Measurements from ENCODE around the gene NFIX. TPM values are rescaled to one million over a fixed set of nuclear protein-coding genes. Genes with fewer than 3 reads are reported as not detected.

The NFIX gene
- total and polyA plus RNA-seq, 12 donors: 16.8 to 162 (median 138) TPM

GRCh38 chr19:12991296-12991695 is 4.0 kb upstream of the NFIX start:
- Histone ChIP-seq H3K9me3 (no peaks in the 10 kb centered on the region), H3K27me3 (peaks cover 0 to 4% (median 0%) of the 10 kb centered on the region in 7 donors), H3K4me1 (peaks cover 0 to 6% (median under 1%) of the 10 kb centered on the region in 9 donors), H3K4me3 (no peak overlapping the region), H3K27ac (no peak overlapping the region), H3K36me3 (no peaks in the 10 kb centered on the region)
- TF ChIP-seq CTCF (IDR thresholded peaks at IDR 0.05): no peak
- DNase-seq: no peak
- ATAC-seq: no peak
- 96 to 97% methylated on average over 5 of the region's 5 CpGs for WGBS, 2 donors
- intact Hi-C loops (cut with DNase I): loop anchor here in 3 of 10 donors (5.0 to 10.0 kb wide), 4 partner anchors 36 to 96 kb away; no protein-coding TSS in a partner anchor

GRCh38 chr19:12992729-12993128 is 2.5 kb upstream of the NFIX start:
- TF ChIP-seq CTCF (IDR thresholded peaks at IDR 0.05): no peak
- intact Hi-C loops (cut with DNase I): loop anchor here in 3 of 10 donors (5.0 to 10.0 kb wide), 4 partner anchors 35 to 95 kb away; no protein-coding TSS in a partner anchor
- Histone ChIP-seq H3K36me3 (no peaks in the 10 kb centered on the region), H3K4me1 (peaks cover 9 to 20% (median 15%) of the 10 kb centered on the region in 9 donors), H3K4me3 (no peak overlapping the region), H3K27ac (no peak overlapping the region), H3K9me3 (no peaks in the 10 kb centered on the region), H3K27me3 (peaks cover 0 to 11% (median 0%) of the 10 kb centered on the region in 7 donors)
- ATAC-seq: no peak
- 95 to 96% methylated on average over 11 of the region's 11 CpGs for WGBS, 2 donors
- no peak for DNase-seq

- DNase-seq: no peak
Observed at GRCh38 chr19:12993562-12993961, 1.7 kb upstream of the NFIX start.

More at GRCh38 chr19:12993562-12993961, 1.7 kb upstream of the NFIX start:
- Histone ChIP-seq H3K27me3 (peaks cover 0 to 11% (median 0%) of the 10 kb centered on the region in 7 donors), H3K4me1 (peaks cover 9 to 23% (median 15%) of the 10 kb centered on the region in 9 donors), H3K27ac (no peak overlapping the region), H3K9me3 (no peaks in the 10 kb centered on the region), H3K4me3 (no peak overlapping the region), H3K36me3 (peaks cover 0 to 3% (median 1%) of the 10 kb centered on the region in 9 donors)
- WGBS, 2 donors: 90 to 91% methylated on average over 7 of the region's 7 CpGs
- TF ChIP-seq CTCF (IDR thresholded peaks at IDR 0.05): no peak
- intact Hi-C loops (cut with DNase I): loop anchor here in 3 of 10 donors (5.0 to 10.0 kb wide), 4 partner anchors 34 to 94 kb away; no protein-coding TSS in a partner anchor
- ATAC-seq: no peak

All from heart right ventricle (tissue), 16 donors.